Measurements from ENCODE around the gene CATSPER3. TPM values are rescaled to one million over a fixed set of nuclear protein-coding genes. Genes with fewer than 3 reads are reported as not detected.

The CATSPER3 gene
- total RNA-seq, 1 experiment from 2014 or later, result 0.40 TPM

DNA sequence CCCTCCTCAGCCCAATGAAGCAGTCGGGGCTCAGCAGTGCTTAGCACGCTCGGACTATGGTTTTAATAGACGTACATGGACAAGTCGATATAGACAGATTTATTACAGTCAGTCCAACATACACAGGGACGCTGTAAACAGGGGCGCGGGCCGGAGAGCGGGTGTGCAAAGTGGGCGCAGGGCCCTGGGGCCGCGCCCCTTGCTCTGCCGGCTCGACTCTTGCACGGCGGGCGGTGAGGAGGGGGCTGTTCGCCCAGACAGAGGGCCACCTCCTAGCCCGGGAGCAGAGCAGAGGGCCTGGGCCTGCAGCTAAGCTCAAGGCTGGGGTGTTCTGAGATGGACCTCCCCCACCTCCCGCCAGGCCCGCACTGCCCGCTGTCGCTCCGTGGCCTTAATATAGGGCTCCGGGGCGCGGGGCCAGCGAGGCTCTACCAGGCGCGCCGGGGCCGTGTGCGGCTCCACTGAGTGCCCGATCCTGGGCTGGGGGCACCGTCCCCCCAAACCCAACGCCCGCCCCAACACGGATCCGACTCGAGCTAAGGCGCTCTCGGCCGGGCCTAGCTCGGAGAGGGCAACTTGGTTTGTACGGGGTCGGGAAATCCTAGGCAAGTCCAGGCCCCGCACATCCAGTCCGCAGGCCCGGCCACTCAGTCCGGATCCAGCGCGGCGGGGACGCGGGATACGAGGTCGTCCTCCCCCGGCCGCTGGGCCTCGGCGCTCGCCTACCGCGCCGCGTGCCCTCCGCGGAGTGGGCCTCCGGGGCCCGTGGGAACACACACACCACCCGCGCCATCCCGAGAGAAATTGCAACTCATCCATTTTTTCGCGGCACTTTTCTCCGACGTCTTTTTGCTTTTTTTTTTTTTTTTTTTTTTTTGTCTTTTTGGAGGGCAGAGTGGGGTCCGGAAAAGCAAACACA, 60.2 kb downstream of the CATSPER3 start:
- no peak for DNase-seq (ENCODE audit: extremely low read depth, low read depth)

DNA sequence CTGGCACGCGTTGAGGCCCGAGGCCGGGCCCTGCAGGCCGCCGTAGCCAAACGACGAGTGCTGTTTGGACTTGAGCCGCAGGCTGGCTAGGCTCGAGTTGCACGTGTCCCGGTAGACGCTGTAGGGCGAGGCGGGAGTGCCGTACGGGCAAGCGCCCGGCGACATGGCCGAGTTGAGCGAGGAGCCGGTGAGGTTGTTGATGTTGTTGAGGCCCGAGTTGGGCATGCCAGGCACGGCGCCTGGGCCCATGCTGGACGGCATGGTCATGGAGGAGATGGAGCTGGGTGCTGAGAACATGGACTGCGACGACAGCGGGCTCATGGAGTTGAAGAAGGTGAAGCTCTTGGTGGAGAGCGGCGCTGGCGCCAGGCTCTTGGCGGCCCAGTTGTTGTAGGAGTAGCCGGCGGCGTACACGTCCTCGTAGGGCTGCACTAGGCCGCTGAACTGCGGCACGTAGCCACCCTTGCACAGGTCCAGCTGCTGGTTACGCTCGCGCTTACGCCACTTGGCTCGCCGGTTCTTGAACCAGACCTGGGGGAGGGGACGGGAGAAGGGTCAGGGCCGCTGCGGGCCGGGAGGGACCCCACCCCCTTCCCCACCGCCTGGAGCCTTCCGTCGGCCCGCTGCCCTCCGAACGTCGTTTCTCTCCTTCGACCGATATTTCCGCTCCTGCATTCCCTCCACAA, 61.2 kb downstream of the CATSPER3 start:
- DNase-seq (ENCODE audit: extremely low read depth, low read depth), result no peak

DNA sequence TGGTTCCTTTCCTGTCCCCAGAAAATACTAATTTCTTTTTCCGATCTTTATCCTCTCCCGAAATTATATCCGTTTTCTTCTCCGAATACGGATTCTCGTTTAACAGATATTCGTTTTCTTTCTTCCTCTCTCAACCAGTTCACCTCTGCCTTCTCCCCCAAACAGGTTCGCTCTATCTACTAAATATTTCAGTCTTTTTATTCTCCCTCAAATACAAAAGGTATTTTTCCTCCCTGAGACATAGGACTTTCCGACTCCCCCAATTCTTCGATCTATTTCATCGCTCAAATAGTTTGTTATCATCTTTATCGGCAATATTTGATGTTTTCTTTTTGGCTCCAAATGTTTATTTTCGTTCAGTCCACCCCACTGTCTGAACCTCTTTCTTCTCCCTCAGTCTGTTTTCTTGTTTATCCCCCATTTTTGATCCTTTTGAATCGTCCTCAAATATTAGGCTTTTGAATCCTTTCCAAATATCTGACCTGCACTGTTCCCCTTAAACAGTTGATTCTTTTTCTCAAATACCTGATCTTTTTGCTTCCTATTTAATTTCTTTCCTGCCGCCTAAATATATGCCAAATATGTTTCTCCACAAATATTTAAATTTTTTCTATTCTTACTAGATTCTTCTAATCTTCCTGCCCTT, 61.9 kb downstream of the CATSPER3 start:
- no peak for DNase-seq (ENCODE audit: extremely low read depth, low read depth)

DNA sequence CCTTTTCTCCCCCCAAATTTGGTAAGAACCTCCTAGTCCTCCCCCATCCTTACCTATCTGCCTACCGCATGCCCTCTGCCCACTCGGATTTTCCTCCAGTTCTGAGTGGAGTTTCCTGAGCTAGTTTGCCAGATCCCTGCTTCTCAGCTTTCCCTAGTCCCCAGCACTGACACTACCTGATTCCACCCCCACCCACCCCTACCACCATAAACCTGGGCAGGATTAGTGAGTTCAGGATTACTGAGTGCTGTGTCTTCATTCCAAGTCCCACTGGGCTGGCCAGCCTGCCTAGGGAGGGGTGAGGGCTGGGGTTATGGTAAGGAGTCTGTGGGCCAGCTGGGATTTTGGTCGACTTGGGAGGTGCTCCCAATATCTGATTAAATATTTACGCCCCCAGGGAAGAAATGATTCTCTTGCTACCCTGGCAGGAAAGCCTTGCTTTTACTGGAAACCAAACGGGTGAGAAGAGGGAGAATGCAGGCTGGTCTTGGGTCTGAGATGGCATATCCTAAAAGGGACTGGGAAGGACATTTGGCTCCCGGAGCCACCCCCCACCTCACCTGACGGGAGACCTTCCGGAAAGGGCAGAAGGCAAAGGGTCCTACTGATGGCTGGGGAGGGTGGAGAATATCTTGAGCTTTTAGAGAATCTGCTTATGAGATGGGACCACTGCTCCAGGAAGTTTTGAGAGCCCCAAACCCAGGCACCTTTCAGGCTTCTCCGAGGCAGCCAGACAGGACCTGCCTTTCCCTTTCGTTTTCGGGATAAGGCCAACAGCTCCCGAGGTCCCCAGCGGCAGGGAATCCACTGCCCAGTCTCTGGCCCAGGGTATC, 62.6 kb downstream of the CATSPER3 start:
- no peak for DNase-seq (ENCODE audit: extremely low read depth, low read depth)

DNA sequence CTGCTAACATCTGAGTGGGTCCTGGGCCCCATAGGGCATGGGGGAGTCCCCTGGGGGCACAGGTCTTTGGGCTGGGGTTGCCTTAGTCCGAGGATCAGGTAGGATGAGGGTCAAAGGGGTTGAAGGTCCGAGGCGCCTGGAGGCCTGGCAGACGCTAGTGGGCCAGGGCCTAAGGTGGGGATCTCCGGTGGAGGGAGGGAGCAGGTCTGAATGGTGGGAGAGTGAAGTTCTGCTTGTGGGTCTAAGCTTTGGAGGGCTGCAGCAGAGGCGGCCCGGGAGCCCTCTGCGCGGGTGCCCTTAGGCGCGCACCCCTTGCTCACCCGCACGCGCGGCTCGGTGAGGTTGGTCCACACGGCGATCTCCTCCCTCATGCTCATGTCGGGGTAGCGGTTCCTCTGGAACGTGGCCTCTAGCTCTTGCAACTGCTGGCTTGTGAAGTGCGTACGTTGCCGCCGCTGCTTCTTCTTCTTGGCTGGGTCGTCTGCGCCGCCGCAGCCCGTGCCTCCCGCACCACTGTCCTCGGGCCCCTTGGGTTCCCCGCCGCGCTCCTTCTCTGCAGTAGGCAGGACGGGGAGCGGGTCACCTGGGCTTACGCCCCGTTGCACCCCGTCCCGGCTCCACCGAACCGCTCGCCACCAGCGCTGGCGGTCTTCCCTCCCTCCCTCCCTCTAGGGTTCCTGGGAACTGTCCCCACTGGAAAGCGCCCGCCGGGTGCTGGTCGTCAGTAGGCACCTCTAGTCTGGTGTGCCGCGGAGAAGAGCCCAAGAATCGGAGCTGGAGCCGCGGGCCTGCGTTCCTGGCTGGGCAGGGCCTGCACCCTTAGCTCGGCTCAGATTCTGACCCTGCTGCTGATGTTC, 63.5 kb downstream of the CATSPER3 start:
- DNase-seq (ENCODE audit: extremely low read depth, low read depth), result no peak

DNA sequence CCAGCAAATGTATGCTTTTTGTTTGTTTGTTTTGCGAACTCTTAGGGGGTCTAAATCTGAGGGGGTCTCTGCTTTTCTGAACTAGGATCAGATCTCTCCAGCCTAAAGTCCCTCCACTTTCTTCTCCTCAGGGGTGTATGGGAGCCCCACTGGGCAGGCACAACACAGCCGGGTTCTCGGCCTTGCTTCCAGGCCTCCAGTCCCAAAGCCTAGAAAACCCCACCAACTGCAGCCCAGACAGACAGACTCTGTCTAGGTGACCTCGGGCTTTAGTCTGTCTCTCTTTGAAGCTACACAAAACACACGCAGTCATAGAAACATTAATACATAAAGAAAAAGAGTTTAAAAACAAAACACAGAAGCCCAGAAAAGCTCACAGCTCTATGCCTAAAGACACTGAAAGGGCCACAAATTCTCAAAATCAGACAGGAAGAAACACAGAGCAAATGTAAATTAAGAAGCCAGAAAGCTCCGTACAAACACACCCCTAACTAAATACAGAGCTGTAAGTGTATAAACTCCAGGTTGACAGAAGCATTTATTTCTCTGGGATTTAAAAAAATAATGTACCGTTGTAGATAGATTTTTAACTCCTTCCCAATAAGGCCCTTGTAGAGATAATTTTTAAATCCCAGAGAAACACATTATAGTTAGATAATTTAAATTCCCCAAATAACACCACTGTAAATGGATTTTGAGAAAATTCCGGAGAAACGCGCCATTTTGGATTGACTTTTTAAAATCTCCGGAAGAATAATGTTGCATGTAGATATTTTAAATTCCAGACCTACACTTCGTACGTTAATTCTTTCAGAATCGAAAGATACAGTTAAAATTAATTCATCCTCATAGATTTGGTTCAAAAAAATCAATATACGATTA, 64.3 kb downstream of the CATSPER3 start:
- no peak for DNase-seq (ENCODE audit: extremely low read depth, low read depth)

DNA sequence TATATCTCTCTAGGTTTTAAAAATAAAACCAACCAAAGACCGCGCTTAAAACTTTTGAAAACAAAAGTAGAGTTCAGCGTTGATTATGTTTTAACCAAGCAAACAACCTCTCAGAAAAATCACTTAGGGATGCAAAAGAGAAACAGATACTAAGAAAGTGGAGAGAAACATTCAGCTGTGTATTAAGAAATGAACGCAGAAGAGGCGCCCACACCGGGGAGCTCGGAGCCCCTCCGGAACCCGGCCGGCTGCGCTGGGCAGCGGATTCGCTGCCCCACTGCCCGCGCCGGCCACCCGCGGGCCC, 64.9 kb downstream of the CATSPER3 start:
- no peak for DNase-seq (ENCODE audit: extremely low read depth, low read depth)

DNA sequence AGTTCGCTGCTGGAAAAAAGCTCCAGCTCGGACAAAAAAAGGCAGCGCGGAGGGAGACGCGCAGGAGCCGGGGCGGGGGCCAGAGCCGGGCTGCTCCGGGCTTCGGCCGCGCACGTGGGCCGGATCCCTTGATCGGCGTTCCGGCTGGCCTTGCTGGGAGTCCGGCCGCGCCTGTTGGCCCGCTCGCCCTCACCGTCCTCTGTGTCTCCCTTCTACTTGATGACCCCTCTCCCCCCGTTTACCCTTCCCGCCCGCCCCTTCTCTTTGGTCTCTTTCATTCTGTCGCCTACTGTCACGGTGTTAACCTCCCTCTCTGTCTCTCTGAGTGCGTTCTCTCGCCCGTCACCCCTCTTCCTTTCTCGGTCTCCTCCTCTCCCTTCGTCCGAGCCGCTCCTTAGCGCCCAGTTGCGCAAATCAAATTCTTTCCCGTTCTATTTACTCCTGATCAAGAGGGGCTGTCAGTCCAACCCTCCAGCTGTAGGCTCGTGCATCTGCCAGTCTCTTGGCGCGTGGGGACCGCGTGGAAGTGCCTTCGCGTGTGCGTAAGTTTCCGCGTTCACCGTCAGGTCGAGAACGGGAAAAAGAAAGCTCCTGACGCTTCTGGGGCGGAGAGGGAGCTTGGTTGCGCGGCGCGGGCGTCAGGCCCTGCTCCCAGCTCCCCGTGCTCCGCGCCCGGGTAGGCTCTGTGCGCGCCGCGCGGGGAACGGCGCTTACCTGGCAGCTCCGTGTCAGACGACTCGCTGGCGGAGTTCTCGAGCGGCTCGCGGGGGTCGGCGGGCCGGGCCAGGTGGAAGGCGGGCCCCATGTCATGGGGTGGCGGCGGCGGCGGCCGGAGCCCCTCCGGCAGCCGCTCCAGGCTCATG, 65.5 kb downstream of the CATSPER3 start:
- DNase-seq (ENCODE audit: extremely low read depth, low read depth), result no peak

DNA sequence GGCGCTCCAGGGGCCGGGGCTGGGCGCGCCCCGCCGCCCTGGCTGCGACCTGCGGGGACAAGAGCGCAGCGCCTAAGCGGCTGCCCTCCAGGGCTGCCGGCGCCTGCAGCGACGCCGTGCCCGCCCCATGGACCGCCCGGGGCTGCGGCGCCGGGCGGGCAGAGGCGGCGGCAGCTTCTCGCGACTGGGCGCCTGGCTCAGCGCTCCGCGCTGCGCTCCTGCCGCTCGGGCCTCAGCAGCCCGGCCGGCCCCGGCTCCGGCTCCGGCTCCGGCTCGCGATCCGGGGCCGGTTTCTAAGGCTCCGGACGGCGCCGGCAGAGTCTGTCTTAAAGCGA, 66.2 kb downstream of the CATSPER3 start, which contains the start of gene PITX1:
Gene PITX1 (minus strand): TSS at position 328 of the 335 bp plus-strand sequence. CDS start 347 bp downstream, outside the sequence.
- DNase-seq (ENCODE audit: extremely low read depth, low read depth), result no peak

DNA sequence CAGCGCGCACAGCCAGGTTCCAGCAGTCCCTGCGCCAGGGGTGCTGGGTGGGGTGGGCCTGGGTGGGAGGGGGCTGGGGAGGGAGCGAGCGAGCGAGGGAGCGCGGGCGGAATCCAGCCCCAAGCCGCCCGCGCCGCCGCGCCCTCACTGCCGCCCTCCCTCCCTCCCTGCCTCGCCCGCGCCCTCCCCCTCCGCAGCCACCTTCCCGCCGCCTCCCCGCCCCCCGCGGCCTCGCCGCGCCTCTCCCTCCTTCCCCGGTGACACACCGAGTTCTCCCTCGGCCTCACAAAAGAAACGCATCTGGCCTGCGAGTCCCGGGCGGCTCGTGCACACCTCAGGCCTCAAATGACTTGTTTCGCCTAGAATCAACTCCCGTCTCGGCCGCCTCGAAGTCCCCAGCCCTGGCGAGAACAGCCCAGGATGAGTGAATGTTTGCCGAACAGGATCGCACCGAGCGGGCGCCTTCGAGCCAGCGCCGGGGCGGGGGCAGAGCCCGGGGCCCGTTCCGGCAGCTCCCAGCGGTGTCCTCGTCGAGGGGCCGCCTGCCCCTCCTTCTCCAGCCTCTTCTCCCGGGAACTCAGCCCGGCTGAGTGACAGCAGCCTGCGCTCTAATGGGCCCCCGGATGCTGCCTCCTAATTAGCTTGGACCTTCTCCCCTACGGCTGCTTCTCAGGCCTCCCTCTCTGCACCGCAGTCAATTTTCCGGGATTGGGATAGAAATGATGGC, 66.7 kb downstream of the CATSPER3 start:
- peak; percentile 65 for DNase-seq (ENCODE audit: extremely low read depth, low read depth)

DNA sequence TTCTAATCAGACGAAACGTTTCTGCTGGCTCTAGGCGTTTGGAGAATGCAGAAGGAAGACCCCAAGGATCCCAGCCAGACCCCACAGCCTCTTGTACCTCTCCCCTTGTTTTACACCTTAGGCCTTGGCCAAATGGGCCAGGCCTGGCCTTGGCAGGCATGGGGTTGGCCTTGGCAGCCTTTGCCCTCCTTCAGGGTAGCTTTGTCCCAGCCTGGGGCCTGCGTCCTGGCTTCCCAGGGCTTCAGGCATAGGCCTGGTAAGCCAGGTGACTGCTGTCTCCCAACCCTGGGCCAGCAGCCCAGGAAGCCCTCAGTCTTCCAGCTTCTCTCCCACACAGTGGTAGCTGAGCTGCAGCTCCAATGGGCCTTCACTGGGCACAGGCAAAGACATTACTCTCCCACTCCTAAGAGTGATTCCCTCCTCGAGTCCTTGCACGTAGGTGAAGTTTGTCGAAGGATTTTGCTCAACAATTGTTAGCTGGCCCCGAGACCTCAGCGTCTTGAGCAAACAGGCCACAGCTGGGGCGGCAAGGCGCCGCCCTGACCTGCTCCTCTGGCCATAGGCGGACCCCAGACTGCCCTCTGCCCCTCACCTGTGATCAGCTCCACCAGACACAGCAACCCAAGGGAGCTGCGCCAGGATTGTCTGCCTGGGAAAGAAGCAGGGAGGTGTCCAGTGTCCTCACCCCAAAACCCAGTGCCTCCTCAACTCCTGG, 67.4 kb downstream of the CATSPER3 start:
- DNase-seq (ENCODE audit: extremely low read depth, low read depth), result no peak

DNA sequence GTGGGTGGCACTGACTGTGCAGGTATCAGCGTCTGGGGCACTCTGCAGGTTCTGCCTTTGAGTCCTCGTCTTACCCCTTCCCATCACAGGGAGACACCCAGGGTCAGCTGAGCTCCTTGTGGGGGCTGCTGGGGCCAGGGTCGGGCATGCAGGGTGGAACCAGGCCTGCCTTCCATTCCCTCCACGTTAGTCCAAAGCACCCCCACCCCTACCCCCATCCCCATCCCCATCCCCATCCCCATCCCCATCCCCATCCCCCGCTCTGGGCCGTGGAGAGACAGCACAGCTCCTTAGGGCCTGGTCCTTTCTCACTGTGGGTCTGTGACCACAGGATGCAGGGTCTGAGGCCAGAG, 67.9 kb downstream of the CATSPER3 start:
- no peak for DNase-seq (ENCODE audit: extremely low read depth, low read depth)

DNA sequence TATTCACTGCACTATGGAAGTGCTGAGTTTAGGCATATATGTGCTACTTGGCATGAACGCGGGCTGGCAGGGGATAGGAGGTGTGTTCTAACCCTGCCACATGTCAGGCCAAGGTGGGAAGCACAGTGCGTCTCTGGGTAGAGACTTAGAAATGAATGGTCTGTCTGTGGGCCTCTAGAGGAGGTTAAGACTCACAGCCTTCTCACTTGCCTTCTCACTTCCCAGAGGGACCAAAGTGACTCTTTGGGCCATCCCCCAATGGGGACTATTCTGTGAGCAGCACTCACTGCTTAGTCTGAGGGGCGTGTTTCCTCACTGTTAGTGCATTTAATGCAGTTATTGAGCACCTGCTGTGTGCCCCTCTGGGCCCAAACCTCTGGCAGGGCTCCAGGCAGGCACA, 68.7 kb downstream of the CATSPER3 start:
- DNase-seq (ENCODE audit: extremely low read depth, low read depth), result no peak

DNA sequence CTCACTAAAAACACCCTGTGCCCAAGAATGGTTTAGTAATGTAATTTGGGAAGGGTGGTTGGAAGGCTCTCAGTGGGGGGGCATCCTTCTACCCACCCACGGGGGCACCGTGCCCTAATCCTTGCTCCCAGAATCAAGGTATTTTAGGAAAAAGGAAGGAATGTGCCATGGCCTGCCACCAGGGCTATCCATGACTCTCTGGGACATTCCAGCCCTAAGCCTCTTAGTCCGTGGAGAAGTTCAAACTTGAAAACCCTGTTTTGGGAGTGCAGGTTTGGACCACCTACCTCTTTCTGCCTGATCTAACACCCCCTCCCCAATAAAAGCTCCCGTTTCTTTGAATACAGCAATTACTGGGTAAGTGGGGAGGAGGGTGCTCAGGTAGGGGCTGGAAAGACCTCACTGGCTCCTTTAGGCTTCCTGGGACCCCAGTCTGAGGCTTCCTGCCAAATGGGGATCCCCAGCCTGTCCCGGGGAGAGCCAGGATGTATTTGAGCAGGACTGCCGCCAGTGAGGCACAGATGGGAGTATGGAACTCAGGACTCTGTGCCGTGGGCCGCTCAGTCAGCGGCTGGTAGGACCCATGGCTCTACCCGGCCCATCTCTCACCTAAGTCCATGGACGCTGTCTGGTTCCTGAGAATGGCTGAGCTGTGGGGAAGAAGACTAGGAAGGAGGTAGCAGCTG, 70.0 kb downstream of the CATSPER3 start:
- DNase-seq (ENCODE audit: extremely low read depth, low read depth), result no peak

DNA sequence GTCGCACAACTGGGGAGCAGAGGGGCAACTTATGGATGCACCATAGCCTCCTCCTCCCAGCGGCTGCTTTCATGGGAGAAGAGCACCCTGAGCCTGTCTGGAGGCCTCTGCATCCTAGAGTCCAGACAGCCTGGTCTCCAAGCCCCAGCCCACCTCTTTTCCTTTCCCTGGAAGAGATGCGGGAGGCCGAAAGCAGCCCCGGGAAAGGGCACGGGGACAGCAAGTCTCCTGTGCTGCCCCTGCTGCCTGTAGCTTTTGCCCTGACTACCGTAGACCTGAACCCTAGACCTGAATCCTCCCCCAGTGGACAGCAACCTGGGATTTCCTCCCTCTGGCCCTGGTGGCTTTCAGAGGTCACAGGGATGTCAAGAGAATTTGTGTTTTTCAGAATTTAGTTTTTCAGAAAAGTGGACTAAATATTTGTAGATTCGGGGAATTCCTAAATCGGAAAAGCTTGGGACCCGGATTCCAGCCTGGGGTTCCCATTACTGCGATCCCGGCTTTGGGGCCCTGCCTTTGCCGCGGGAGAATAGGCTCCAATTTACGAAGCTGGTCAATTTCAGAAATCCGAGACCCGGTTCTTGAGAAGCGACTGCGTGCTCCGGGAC, 70.6 kb downstream of the CATSPER3 start:
- DNase-seq (ENCODE audit: extremely low read depth, low read depth), result no peak

DNA sequence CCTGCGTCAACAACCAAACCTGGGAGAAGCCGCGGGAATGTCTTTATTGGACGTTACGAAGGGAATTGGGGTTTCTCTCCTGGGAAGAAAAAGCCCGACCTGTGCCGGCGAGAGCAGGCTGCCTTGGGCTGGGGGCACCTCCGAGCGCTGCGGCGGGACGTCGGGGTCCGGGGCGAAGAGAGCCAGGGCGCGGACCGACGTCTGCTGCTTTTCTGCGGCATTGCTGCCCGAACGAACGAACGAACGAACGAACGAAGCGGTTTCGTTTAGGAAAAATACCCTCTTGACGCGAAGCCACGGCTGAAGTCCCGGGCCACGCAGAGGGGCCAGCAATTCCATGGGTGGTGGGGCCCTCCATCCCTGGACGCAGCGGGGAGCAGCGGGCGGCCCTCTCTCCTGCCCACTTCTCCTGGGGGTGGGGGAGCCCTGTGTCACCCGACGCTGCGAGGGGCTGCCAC, 71.1 kb downstream of the CATSPER3 start:
- DNase-seq (ENCODE audit: extremely low read depth, low read depth), result no peak
